GM19324 (cell line): Measurements from ENCODE around the gene GIT1.

ENCODE experiments used
- ATAC-seq: cut with Tn5 transposase; IDR thresholded peaks from one replicate; pipeline ENCODE4 v1.9.1; 2021; ENCODE audit warnings: mild to moderate bottlenecking, moderate library complexity; ENCODE audit not compliant: unreplicated experiment, low FRiP score

GIT1 gene

DNA sequence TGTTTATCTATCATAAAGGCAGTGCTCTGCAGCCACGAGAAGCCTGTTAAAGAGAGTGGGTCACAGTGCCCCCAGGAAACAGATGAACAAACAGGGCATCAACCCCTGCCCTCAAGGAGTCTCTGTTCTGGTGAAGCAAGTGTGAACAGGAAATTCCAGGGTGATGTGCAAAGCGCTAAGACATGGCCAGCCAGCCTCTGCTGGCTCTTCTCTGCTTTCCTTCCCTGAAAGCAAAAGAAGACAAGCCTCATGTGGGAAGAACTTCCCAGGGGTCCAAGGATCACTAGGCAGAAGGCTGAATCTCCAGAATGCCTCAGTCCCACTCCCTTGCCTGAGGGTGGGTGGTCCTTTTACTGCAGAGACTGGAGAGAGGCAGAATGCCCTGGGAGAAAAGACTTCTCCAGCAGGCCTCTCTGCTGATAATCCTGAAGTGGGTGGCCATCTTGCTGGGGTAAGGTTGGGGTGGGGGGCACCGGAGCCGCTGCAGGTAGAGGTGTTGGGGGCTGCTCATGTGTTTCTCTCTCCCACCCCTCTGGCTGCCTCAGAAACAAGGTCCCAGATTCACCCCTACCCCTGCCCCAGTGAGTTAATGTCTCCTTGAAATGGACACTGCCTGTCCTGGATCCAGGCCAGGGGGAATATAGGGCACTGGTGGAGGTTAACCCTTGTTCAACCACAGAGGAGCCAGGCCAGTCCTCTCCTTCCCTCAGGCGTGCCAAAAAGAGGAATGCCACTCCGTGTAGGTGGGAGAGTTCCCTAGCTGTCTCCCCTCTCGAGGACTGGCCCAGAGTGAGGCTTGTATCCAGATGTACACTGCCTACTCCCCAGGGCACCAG, 5.9 kb upstream of the GIT1 start:
- ATAC-seq: no peak

DNA sequence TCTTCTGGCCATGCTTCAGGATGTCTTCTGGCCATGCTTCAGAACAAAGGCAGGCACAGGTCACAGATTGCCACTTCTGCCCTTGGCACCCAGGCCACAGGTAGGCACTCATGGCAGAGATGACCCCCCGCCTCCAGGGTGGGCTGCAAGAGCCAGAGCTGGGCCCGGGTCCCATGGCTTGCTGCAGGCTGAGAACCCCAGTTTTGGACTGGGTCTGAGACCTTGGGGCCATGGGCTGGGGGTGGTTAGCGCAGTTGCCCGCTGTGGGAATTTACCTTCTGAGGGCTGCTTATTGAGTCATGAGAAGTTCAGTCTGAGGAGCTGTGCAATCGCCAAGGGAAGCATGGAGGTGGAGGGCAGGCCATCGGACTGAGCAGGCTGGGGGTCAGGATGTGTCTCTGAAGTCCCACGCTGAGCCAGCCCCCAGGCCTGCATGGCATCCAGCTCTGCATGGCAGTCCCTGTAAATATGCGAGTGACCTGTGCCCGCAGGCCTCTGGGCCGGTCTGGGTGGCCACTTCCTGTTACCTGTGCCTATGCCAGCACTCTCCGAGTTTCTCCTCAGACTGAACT, 5.2 kb upstream of the GIT1 start:
- no peak for ATAC-seq

DNA sequence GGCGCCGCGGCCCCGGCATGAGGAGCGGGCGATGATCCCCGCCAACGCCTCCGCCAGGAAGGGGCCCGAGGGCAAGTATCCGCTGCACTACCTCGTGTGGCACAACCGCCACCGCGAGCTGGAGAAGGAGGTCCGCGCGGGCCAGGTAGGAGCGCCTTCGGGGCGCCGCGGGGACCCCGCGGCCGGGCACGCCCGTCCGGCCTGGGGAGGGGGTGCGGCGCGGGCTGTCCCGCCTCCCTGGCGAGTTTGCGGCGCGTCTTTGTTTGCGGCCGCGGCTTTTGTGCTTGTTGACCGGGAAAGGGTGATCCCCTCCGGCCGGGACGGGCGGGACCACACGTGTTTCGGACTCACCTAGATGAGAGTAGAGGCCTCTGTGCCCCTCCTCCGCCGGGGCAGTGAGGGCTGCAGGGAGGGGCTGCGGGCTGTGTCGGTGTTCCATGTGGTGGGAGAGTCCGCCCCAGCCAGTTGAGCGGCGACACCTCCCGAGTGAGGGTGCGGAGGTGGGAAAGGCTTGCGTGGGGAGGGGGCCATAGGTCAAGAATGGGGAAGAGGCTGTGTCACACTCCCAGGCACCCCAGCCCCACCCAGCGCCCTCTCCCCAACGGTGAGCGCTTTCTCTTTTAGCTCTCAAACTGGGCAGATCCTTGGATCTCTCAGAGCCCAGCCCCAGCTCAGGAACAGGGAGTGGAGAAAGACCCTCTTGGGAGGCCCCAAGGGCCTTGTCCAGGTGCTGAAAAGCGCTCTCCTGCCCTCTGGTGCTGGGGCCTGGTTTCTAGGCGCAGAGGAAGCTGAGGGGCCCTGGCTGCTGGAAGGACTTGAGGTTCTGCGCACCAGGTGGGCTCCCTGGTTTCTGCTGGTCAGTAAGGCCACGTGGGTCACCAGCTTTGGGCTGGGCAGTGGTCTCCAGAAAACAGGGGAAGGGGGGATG, 4.4 kb upstream of the GIT1 start:
- ATAC-seq: no peak

DNA sequence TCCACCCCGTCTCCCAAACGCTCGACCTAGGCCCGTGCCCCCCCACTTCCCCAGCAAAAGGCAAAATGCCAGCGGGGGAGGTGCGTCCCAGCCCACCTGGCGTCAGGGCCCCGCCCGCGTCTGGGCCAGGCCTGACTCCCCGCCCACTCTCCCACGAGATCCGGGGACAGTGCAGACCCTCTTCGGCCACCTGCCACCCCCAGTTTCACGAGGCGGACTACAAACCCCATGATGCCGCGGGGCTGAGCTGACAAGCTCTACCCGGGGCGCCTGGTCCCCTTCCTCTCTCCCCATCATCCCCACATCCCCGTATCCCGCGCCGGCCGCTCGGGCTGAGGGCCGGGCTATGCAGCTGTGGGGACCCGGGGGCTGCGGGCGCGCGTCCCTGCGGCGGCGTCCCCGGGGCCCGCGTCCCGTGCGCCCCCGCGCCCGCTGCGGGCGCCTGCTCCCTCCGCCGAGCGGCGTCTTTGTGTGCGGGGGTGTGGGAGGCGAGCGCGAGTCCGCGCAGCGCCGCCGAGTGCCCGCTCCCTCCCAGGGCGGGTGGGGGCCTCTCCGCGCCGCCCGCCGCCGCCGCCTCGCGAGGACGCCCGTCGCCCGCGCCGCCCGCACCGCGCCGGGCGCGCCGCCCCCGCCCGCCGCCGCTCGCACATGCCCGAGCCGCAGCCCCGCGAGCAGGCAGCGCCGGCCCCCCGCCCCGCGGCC, 3.6 kb upstream of the GIT1 start, which contains the start of gene ANKRD13B:
Gene ANKRD13B, plus strand, starts transcription at position 283 of the 702 bp plus-strand sequence. CDS start 490 bp downstream, outside the sequence.
- ATAC-seq: no peak

DNA sequence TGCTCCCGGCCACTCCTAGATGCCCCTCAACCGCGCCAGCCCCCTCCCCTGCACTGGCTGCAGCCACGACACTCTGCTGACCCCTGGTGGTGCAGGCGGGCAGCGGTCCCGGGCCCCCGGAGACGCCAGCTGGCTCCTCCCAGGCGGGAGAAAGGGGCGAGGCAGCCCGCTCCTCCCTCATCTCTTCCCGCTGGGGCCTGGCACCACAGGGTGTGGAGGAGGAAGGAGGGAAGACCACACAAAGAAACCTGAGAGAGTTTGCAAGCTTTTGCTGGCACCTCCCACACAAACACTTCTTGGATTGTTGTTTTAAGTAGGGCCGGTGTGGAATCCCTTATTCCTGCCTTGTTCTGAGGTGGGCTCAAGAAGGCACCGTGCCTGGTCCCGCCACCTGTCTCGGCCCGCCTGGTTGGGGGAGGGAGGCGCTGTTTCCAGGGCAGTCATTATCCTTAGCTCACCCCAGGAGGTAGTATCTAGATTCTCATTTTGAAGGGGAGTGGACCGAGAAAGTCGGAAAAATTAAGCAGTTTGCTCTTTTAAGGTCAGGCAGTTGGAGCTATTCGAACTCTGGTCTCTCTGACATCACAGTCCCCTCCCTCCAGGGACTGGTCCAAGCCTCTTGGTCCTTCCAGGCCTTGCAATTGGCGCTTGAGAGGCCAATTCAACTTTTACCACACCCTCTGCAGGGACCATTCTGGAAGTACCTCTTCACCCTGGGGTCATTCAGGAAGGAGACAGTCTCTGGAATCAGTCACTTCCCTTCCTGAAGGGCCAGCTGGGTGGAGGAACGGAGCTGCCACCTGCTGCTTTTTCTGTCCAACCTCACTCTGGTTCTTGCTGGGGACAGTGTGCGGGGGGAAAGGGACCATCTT, 2.5 kb upstream of the GIT1 start:
- no peak for ATAC-seq

DNA sequence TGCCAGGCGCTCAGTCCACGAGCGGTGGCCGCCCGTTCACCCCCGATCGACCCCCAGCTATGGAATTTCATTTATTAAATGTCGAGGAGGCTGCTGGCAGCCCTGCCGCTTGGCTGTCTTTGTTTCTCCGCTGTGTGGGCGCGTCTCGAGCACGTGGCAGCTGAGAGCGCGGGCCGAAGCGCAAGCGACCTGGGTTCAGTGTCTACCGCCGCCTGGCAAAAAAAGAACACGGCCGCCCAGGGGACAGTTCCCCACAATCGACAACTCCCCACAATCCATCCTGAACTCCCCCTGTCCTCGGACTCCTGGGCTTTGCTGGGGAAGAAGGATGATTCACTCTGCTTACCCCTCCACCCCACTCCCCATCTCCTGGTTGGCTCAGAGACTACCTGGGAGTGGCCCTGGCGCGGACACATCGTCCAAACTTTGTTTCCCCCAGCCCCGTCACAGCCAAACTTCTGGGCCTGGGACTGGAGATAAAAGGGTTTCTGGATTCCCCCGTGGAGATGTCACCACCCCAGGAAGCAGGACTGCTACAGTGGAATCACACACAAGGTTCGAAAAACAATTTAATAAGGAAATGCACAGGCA, 1.8 kb upstream of the GIT1 start:
- ATAC-seq: no peak

DNA sequence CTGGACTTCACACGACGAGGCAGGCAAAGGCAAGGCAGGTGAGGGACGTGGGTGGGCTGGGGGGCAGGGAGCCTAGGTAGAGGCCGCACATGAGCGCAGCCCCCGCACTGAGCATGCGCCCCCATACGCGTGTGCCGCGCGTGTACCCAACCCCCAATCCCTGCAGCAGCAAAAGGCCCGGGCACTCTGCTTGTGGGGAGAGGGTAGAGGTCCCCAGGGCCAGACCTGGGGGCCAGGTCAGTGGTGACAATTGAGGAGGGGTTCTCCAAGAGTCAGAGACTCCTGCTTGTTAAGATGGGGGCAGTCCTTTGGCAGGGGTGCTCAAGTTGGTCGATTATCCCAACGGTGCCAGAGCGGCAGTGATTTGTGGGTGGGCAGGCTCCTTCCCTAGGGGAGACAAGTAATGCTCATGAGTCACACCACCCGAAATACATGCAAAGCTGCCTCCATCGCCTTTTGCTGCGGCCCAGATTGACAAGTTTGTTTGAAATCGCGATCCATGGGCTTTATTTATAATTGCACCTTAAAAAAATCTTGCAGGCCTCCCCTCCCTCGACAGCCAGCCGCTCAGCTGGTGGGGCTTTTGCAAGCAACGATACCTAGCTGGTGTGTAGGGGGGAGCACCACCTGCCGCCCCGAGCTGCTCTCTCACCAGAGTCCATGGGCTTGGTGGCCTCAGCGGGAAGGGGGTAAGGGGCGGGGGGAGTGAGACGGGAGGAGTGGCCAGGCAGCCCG, 1.1 kb upstream of the GIT1 start:
- ATAC-seq: no peak

DNA sequence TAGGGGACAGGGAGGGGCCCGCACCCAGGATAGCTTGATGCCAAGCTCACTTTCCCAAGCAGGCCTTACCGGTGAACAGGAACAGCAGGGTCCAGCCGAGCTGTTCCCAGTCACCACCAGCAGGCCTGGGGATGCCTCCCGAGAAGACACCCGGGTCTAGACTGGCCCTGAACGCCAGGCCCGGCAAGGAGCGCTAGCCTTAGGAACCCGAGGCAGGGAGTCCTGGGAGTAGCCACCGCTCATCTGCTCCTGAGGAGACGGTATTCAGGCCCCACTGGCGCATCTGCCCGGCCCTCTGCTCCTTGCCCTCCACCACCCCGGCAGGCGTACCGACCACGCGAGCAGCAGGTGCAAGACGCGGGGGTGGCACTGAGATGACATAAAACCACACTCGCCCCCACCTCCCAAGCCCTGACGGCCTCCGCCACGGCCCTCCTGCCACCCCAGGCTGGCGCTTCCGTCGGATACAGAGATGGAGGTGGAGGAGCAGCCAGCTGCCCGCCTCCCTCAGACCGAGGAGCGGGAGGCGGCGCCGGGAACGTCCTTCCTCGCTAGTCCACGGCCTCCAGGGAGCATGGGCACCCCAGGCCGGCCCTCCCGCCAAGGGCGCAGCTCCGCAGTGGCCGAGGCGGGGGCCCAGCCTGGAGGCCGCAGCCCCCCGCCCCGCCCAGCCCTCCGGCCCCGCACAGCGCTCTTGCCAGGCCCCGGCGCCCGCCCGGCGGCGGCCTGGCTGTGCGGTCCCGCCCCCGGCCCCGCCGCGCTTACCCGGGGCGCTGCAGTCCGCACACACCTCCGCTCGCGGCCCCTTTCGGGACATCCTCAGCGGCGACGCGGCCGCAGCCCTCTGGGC, 661 bp downstream of the GIT1 start:
- peak; percentile 31 for ATAC-seq

DNA sequence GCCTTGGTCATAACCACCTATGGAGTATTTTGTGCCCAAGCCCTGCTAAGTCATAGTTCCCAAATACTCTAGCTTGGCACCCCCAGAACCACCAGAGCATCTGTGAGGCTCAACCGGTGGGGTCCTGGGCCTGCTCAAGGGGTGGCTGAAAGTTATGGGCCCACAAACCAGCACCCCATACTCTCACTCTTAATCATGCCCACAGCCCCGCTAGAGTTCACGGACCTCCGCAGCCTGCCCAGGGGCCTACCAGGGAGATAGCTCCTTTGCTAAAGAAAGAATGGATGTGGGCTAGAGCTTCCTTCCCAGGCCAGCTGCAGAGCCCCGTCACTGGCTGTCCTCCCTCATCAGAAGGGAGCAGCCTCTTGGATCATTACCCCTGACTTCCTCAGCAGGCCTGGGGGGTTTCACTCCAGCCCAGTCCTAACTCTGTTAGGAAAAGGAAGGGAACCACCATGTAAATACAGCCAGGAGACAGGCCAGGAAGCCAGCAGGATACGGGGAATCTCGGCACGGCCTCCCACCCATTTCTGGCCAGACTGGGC, 1.4 kb downstream of the GIT1 start:
- no peak for ATAC-seq

DNA sequence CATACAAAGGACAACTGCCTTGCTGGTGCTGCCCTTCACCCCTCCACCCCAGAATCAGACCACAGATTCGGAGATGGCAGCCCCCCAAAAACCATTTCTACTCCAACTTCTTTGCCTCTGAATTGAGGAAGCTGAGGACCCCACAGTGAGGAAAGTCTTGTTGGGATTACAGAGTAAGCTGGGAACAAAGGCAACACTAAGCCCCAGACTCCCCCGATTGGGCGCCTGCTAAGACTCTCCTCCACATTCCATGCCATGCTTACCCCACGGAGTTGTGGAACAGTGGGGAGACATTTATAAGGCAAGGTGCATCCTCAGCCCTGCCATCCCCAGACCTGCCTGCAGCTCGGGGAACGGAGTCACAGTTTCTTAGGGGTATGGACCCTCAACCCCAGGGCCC, 1.9 kb downstream of the GIT1 start:
- ATAC-seq: no peak

DNA sequence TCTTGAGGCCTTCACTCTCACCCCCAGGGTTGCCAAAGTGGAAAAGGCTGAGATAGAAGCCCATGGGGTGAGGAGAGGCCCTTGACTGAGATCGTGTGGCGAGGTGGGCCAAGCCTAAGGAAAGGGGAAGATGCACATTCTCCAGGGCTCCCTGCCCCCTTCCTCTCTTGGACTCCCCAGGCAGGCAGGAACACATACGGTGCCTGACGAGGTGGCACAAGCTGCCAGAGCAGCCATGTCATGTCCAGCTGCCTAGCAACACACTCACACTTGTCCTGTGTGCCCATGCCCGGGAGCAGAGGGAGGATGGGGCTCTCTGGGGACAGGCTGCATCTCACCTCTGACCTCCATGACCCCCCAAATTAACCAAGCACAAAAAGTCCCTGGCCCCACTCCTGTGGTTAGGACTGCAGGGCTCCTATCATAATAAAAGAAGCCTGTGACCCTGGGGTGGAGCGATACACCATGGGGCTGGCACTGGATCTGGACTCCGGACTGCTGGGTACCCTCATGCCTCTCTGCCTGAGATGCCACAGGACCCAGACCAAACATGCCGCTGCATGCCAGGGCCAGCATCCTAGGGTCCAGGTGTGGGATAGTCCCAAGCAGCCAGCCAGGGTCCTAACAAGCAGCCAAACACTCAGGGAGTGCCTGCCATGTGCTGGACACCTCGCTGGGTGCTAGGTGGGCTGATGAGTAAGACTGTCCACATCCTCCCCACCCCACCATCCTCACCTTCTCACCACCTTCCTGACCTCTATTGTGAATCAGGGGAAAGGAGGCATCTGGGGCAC, 2.6 kb downstream of the GIT1 start:
- ATAC-seq: no peak

DNA sequence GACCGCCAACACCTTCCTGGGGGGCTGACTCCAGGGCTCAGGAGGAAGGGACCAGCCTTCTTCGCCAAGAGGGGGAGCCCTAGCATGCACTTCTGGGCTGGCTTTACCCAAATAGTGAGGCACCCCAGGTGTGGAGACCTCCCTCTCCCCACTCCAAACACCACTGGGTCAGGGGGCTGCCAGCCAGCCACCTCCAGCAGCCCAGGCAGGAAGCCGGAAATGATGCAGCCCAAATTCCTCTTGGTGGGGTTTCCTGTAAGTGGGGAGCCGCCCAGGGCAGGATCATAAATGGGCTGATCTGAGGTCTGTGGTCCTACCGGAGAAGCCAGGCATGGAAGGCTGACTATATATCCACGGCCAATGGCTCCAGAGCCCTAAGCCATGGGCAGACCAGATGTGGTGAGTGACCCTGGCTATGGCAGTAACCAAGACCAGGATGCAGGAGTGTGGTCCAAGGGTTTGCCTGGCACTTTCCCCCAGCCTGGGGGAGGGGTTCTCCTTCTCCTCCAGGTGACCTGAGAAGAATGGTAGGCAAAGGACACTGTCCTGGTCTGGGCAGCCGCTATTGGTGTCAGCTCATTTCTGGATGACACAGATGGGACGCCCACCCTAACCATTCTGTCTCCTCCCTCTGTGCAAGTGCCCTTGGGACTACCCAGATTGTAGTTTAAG, 4.2 kb downstream of the GIT1 start:
- no peak for ATAC-seq

DNA sequence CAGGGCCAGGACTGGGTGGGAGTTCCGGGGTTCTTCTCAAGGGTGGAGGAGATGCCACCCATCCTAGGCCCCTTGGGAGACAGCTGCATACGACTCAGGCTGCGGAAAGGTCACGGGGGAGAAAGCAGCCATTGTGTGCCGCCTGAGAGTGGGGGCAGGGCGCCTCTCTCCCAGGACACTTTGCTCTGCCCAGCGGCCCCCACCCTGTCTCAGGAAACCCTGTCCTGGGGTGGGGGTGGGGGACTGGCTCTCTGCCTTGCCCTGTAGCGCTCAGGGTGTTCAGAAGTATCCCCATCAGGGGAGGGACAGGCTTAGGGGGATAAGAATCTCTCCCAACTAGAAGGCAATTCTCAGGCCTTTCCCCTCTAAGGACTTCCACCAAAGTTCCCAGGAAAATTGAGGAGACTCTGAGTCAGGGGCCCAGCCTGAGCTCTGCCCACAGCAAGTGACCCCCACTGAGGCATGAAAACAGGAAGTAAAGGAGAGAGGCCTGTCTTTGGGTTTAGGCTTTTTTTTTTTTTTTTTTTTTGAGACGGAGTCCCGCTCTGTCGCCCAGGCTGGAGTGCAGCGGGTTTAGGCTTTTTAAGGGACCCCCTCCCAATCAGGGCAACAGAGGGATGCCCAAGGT, 4.9 kb downstream of the GIT1 start:
- no peak for ATAC-seq

DNA sequence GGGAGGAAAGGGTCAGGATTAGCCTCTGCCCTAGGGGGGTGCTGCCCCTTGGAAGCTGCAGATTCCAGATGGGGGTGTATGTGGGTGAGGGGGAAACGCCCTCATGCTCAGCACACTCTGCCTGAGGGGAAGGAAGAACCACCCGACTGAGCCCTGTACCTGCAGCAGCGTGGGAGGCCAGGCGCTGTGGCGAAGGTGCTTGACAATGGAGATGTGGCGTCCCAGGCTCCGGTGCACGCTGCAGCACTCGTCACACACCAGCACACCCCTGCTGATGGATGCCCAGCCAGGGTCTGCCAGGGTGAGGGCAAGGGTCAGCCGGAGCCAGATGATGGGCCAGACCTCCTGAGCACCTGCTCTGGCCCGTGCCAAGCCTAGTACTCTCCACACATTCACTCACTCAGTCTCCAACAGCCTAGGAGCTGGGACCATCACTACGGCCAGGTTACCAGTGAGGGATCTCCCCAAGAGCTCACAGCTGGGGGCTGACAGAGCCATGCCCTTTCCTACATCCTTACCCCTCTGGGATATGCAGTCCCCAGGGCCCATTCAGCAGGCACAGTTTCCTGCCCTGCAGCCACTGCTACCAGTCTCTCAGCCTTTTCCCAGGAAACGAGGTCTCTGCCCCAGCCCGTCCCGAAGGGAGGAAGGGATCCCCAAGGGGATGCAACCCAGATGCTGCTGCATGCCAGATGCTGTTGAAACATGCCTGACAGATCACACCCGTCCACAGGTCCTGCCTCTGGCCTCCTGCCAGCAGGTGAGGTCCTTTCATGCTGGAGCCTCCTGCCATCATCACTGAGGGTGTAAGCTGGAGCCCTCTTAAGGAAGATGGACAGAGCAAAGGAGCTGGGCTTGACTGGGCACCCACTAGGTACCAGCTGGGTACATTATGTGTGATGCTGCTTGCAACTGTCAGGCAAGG, 5.9 kb downstream of the GIT1 start:
- ATAC-seq: no peak

DNA sequence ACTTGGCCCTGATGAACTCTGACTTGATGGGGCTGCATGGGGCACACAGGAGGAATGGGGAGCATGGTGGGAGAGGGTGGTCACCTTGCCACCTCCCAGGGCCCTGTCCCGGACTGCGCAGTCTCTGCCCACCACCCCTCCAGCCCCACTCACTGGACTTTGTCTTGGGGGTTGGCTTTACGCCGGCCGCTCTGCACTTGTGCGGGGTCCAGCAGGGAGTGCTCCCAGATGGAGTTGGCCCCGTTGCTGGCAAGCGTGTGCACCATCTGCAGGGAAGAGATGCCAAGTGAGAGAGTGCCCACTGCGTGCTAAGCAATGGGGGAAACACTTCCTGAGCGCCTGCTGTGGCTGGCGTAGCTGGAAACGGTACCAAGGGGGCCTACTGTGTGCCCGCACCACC, 6.7 kb downstream of the GIT1 start:
- no peak for ATAC-seq
